Measurements from ENCODE around the gene ARFGAP3. TPM values are rescaled to one million over a fixed set of nuclear protein-coding genes. Genes with fewer than 3 reads are reported as not detected.

The ARFGAP3 gene
- polyA plus RNA-seq, 3 donors = 47.6 to 58.0 (median 53.5) TPM

GRCh38 chr22:42884616-42885375 is 27.7 kb upstream of the ARFGAP3 start:
- DNase-seq (ENCODE audit: low read depth in 3 of 3, low spot score in 2 of 3) = no peak

- no peak for DNase-seq (ENCODE audit: low read depth in 3 of 3, low spot score in 2 of 3)
These were observed 26.9 kb upstream of the ARFGAP3 start for GRCh38 chr22:42883970-42884369.

GRCh38 chr22:42883121-42883520 is 26.0 kb upstream of the ARFGAP3 start:
- DNase-seq (ENCODE audit: low read depth in 3 of 3, low spot score in 2 of 3) = no peak

GRCh38 chr22:42881982-42882656 is 25.0 kb upstream of the ARFGAP3 start:
- DNase-seq (ENCODE audit: low read depth in 3 of 3, low spot score in 2 of 3) = no peak

GRCh38 chr22:42881298-42881697 is 24.2 kb upstream of the ARFGAP3 start:
- no peak for DNase-seq (ENCODE audit: low read depth in 3 of 3, low spot score in 2 of 3)

- no peak for DNase-seq (ENCODE audit: low read depth in 3 of 3, low spot score in 2 of 3)
These were observed 23.7 kb upstream of the ARFGAP3 start for GRCh38 chr22:42880815-42881214.

- no peak for DNase-seq (ENCODE audit: low read depth in 3 of 3, low spot score in 2 of 3)
These were observed 22.4 kb upstream of the ARFGAP3 start for GRCh38 chr22:42879371-42880021.

GRCh38 chr22:42878561-42879305 is 21.7 kb upstream of the ARFGAP3 start:
- DNase-seq (ENCODE audit: low read depth in 3 of 3, low spot score in 2 of 3) = no peak

GRCh38 chr22:42877597-42878340 is 20.7 kb upstream of the ARFGAP3 start:
- no peak for DNase-seq (ENCODE audit: low read depth in 3 of 3, low spot score in 2 of 3)

- DNase-seq (ENCODE audit: low read depth in 3 of 3, low spot score in 2 of 3) = no peak
These were observed 20.1 kb upstream of the ARFGAP3 start for GRCh38 chr22:42877158-42877557.

- DNase-seq (ENCODE audit: low read depth in 3 of 3, low spot score in 2 of 3) = no peak
These were observed 19.0 kb upstream of the ARFGAP3 start for GRCh38 chr22:42876041-42876440.

- DNase-seq (ENCODE audit: low read depth in 3 of 3, low spot score in 2 of 3) = no peak
These were observed 16.9 kb upstream of the ARFGAP3 start for GRCh38 chr22:42874010-42874409.

- DNase-seq (ENCODE audit: low read depth in 3 of 3, low spot score in 2 of 3) = no peak
These were observed 16.3 kb upstream of the ARFGAP3 start for GRCh38 chr22:42873356-42873755.

GRCh38 chr22:42872821-42873220 is 15.7 kb upstream of the ARFGAP3 start:
- no peak for DNase-seq (ENCODE audit: low read depth in 3 of 3, low spot score in 2 of 3)

- no peak for DNase-seq (ENCODE audit: low read depth in 3 of 3, low spot score in 2 of 3)
These were observed 14.3 kb upstream of the ARFGAP3 start for GRCh38 chr22:42871146-42872050.

GRCh38 chr22:42869888-42870480 is 12.9 kb upstream of the ARFGAP3 start:
- no peak for DNase-seq (ENCODE audit: low read depth in 3 of 3, low spot score in 2 of 3)

GRCh38 chr22:42869463-42869862 is 12.4 kb upstream of the ARFGAP3 start:
- DNase-seq (ENCODE audit: low read depth in 3 of 3, low spot score in 2 of 3) = no peak

GRCh38 chr22:42868751-42869251 is 11.7 kb upstream of the ARFGAP3 start:
- DNase-seq (ENCODE audit: low read depth in 3 of 3, low spot score in 2 of 3) = no peak

- no peak for DNase-seq (ENCODE audit: low read depth in 3 of 3, low spot score in 2 of 3)
These were observed 9.0 kb upstream of the ARFGAP3 start for GRCh38 chr22:42866100-42866499.

Measured in right renal cortex interstitium (tissue), 3 donors.